Panc1 (cell line): ENCODE measurements around the gene TRIP4. TPM values are rescaled to one million over a fixed set of nuclear protein-coding genes. Genes with fewer than 3 reads are reported as not detected.
A peak's percentile ranks its signal among the peaks of the same experiment; 100 is the strongest.
"Not testable (repeated sequence)": the region's sequence is repeated elsewhere in the genome, so short reads cannot be mapped to it uniquely, and the experiment has no call there.

Experiments used
- ATAC-seq: fragments of 200-7000 bp; cut with Tn5 transposase; 2 replicates; pipeline ENCODE4 v1.9.1; 2020; ENCODE audit warnings: mild to moderate bottlenecking, moderate library complexity
- BruUV-seq: library from RNA; stranded (reverse); fragments of 400-500 nt; replicated peaks from 2 replicates; lab custom pipeline; 2021; lab: Mats Ljungman, UMichigan
- CTCF ChIA-PET: fragments of 300-600 bp; sonication (Branson Sonifier 250); formaldehyde crosslinking; loops from one replicate; lab custom pipeline; 2022; ENCODE audit warnings: antibody characterized with exemption; lab: Charles Lee
- POLR2A ChIA-PET: fragments of 300-600 bp; sonication (Branson Sonifier 250); formaldehyde crosslinking; loops from one replicate; lab custom pipeline; 2022; ENCODE audit warnings: antibody characterized with exemption; lab: Charles Lee
- DNase-seq: peaks from one replicate; pipeline ENCODE4 v3.0.0-alpha.2; 2010; ENCODE audit warnings: low read depth, low spot score
- H3K27ac ChIP-seq: 2 replicates; pipeline ENCODE4 v1.5.1; 2011; ENCODE audit warnings: mild to moderate bottlenecking, low read length, inconsistent platforms
- H3K27me3 ChIP-seq: fragments of 200-500 bp; sonication (Bioruptor generic); 2 replicates; pipeline ENCODE4 v1.6.0; 2014; ENCODE audit warnings: low read length, inconsistent platforms; ENCODE audit not compliant: control insufficient read depth, insufficient read depth
- H3K36me3 ChIP-seq: fragments of 200-500 bp; sonication (Bioruptor generic); 2 replicates; pipeline ENCODE4 v1.5.1; 2014; ENCODE audit warnings: inconsistent platforms, mild to moderate bottlenecking, low read length, moderate library complexity; ENCODE audit not compliant: control insufficient read depth, insufficient read depth
- H3K4me1 ChIP-seq: 2 replicates; pipeline ENCODE4 v1.5.1; 2011; ENCODE audit warnings: inconsistent platforms, mild to moderate bottlenecking, low read length, moderate library complexity; ENCODE audit not compliant: control insufficient read depth, insufficient read depth
- H3K4me3 ChIP-seq, 2 experiments: 2 replicates each; pipeline ENCODE4 v1.5.1; 2011 to 2012; ENCODE audit warnings: low read depth in 2 of 2, low read length in 2 of 2, mild to moderate bottlenecking in 2 of 2, inconsistent platforms in 1 of 2, moderate library complexity in 1 of 2
- H3K9me3 ChIP-seq: fragments of 200-500 bp; sonication (Bioruptor generic); 2 replicates; pipeline ENCODE4 v1.5.1; 2014; ENCODE audit warnings: low read depth, mild to moderate bottlenecking, inconsistent platforms, low read length, moderate library complexity; ENCODE audit not compliant: control insufficient read depth, insufficient read depth
- POLR2AphosphoS5 ChIP-seq: IDR thresholded peaks from 2 replicates; pipeline ENCODE4 v1.6.1; 2012; ENCODE audit warnings: mild to moderate bottlenecking, low read depth, low read length, moderate library complexity
- SIN3A ChIP-seq: IDR thresholded peaks from 2 replicates; pipeline ENCODE4 v1.6.1; 2012; ENCODE audit warnings: low read depth, mild to moderate bottlenecking, low read length, moderate library complexity, borderline replicate concordance; ENCODE audit not compliant: insufficient read depth
- TCF7L2 ChIP-seq: IDR thresholded peaks from 2 replicates; pipeline ENCODE4 v1.6.1; 2011; ENCODE audit warnings: mild to moderate bottlenecking, low read depth, low read length, inconsistent platforms
- in situ Hi-C: cut with HindIII; loops from 2 replicates; pipeline ENCODE4 v1.10.0; 2016; ENCODE audit warnings: low sequenced_read_pairs, low pct_unique_long_range_greater_than_20kb
- intact Hi-C: fragments of 100-400 bp; cut with micrococcal nuclease; formaldehyde crosslinking; loops from one replicate; pipeline ENCODE4 v1.10.0; 2022; ENCODE audit not compliant: unreplicated experiment
- total RNA-seq: library from RNA; stranded (reverse); gene quantifications from one replicate; pipeline ENCODE4 v1.2.1, GENCODE V29; 2021; ENCODE audit not compliant: unreplicated experiment
- TF ChIP-seq, protein P1 (sequence below): fragments of 450-650 bp; IDR thresholded peaks from 2 replicates; pipeline ENCODE4 v1.5.1; 2017; ENCODE audit warnings: mild to moderate bottlenecking
- TF ChIP-seq, protein P2 (sequence below), 2 experiments: IDR thresholded peaks; 2 replicates each; pipeline ENCODE4 v1.6.1; 2011 to 2012; ENCODE audit warnings: low read depth in 2 of 2, control low read depth in 1 of 2, low read length in 1 of 2, mild to moderate bottlenecking in 1 of 2, moderate library complexity in 1 of 2; ENCODE audit not compliant: insufficient read depth in 1 of 2

The TRIP4 gene
- total RNA-seq, 1 experiment from 2014 or later, result 42.8 TPM

DNA sequence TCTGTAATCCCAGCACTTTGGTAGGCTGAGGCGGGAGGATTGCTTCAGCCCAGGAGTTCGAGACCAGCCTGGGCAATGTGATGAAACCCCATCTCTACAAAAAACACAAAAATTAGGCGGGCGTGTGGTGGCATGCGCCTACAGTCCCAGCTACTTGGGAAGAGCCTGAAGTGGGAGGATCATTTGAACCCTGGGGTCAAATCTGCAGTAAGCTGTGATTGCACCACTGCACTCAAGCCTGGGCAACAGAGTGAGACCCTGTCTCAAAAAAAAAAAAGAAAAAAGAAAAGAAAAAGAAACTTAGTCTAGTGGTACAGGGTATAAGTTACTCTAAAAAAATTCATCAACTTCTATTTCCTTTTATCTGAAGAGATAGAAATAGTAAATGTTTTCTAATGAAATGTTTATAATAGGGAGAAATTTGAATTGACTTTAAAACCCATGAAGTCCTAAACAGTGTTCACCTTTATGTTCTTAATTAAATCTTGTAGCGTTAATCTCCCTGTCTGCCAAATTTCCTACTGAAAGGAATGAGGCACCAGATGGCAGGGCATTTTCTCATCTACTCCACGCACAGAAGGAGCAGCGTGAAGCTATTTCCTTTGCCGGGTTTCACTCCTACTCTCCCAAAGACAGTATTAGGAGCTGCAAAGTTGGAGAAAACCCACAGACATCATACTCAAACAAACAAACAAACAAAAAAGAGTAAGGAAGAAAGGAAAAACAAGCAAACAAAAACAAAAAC is 8.2 kb upstream of the TRIP4 start:
- peak overlapping the region; percentile 68 to 85 for H3K4me3 ChIP-seq
- in situ Hi-C loops, result no loop called here
- H3K4me1 ChIP-seq, result peaks cover 11% of the 10 kb centered on the region
- ATAC-seq (no peak), DNase-seq (no peak)
- intact Hi-C loops, result no loop called here
- H3K27me3 ChIP-seq, result no peaks in the 10 kb centered on the region
- peak overlapping the region; percentile 76 for H3K27ac ChIP-seq
- no peaks in the 10 kb centered on the region for H3K9me3 ChIP-seq
- peaks cover 4% of the 10 kb centered on the region; the same call in 1 of the 2 replicates for H3K36me3 ChIP-seq
- BruUV-seq, result no TSS peak
- ChIA-PET POLR2A (no interaction called here), CTCF (no interaction called here)
- TF ChIP-seq, protein P1, sequence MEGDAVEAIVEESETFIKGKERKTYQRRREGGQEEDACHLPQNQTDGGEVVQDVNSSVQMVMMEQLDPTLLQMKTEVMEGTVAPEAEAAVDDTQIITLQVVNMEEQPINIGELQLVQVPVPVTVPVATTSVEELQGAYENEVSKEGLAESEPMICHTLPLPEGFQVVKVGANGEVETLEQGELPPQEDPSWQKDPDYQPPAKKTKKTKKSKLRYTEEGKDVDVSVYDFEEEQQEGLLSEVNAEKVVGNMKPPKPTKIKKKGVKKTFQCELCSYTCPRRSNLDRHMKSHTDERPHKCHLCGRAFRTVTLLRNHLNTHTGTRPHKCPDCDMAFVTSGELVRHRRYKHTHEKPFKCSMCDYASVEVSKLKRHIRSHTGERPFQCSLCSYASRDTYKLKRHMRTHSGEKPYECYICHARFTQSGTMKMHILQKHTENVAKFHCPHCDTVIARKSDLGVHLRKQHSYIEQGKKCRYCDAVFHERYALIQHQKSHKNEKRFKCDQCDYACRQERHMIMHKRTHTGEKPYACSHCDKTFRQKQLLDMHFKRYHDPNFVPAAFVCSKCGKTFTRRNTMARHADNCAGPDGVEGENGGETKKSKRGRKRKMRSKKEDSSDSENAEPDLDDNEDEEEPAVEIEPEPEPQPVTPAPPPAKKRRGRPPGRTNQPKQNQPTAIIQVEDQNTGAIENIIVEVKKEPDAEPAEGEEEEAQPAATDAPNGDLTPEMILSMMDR, result no peak
- TF ChIP-seq TCF7L2 (no peak), POLR2AphosphoS5 (no peak), SIN3A (no peak)
- TF ChIP-seq, protein P2, sequence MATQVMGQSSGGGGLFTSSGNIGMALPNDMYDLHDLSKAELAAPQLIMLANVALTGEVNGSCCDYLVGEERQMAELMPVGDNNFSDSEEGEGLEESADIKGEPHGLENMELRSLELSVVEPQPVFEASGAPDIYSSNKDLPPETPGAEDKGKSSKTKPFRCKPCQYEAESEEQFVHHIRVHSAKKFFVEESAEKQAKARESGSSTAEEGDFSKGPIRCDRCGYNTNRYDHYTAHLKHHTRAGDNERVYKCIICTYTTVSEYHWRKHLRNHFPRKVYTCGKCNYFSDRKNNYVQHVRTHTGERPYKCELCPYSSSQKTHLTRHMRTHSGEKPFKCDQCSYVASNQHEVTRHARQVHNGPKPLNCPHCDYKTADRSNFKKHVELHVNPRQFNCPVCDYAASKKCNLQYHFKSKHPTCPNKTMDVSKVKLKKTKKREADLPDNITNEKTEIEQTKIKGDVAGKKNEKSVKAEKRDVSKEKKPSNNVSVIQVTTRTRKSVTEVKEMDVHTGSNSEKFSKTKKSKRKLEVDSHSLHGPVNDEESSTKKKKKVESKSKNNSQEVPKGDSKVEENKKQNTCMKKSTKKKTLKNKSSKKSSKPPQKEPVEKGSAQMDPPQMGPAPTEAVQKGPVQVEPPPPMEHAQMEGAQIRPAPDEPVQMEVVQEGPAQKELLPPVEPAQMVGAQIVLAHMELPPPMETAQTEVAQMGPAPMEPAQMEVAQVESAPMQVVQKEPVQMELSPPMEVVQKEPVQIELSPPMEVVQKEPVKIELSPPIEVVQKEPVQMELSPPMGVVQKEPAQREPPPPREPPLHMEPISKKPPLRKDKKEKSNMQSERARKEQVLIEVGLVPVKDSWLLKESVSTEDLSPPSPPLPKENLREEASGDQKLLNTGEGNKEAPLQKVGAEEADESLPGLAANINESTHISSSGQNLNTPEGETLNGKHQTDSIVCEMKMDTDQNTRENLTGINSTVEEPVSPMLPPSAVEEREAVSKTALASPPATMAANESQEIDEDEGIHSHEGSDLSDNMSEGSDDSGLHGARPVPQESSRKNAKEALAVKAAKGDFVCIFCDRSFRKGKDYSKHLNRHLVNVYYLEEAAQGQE (IDR thresholded peaks at IDR 0.05; ENCODE audit: insufficient read depth in 1 of 2, low read depth in 2 of 2, low read length in 1 of 2), result no peak

GRCh38 chr15:64380130-64380870 is 7.3 kb upstream of the TRIP4 start:
- POLR2A ChIA-PET, CTCF ChIA-PET: not testable (repeated sequence)

More at GRCh38 chr15:64380130-64380870, 7.3 kb upstream of the TRIP4 start:
- ATAC-seq, H3K27me3 ChIP-seq, BruUV-seq, H3K9me3 ChIP-seq, DNase-seq, H3K36me3 ChIP-seq, in situ Hi-C loops, intact Hi-C loops: not testable (repeated sequence)
- Histone ChIP-seq H3K27ac (peak overlapping the region; percentile 91), H3K4me3 (peak overlapping the region; percentile 68 to 85), H3K4me1 (peaks cover 11% of the 10 kb centered on the region)
